OCI-LY1 (cell line): ENCODE measurements around the gene SDK2.

Source experiments
- H2AFZ ChIP-seq: fragments of 200-600 bp; sonication (generic), shearing (Covaris generic); 2 replicates; pipeline ENCODE4 v1.6.0; 2014; ENCODE audit warnings: antibody characterized with exemption, mild to moderate bottlenecking, low read length
- H3F3A ChIP-seq: fragments of 200-600 bp; sonication (generic), shearing (Covaris generic); 2 replicates; pipeline ENCODE4 v1.6.0; 2014; ENCODE audit warnings: mild to moderate bottlenecking, antibody characterized with exemption, low read length, moderate library complexity; ENCODE audit not compliant: insufficient read depth
- H3K27ac ChIP-seq: fragments of 200-600 bp; sonication (generic); 2 replicates; pipeline ENCODE4 v1.5.1; 2014; ENCODE audit warnings: low read length, mixed run types, mild to moderate bottlenecking, low read depth; ENCODE audit not compliant: poor library complexity, severe bottlenecking
- H3K27me3 ChIP-seq: fragments of 200-600 bp; sonication (generic); 2 replicates; pipeline ENCODE4 v1.6.0; 2014; ENCODE audit warnings: antibody characterized with exemption, mild to moderate bottlenecking, low read length, moderate library complexity; ENCODE audit not compliant: insufficient read depth
- H3K36me3 ChIP-seq: fragments of 200-600 bp; sonication (generic); 2 replicates; pipeline ENCODE4 v1.6.1; 2014; ENCODE audit warnings: mild to moderate bottlenecking, antibody characterized with exemption, low read length, moderate library complexity, mixed read lengths; ENCODE audit not compliant: insufficient read depth
- H3K4me1 ChIP-seq: fragments of 200-600 bp; sonication (generic); 2 replicates; pipeline ENCODE4 v1.5.1; 2014; ENCODE audit warnings: mild to moderate bottlenecking, low read length, moderate library complexity; ENCODE audit not compliant: insufficient read depth, severe bottlenecking
- H3K4me2 ChIP-seq: fragments of 200-600 bp; sonication (generic), shearing (Covaris generic); 2 replicates; pipeline ENCODE4 v1.6.1; 2014; ENCODE audit warnings: low read length
- H3K4me3 ChIP-seq: fragments of 200-600 bp; sonication (generic); 2 replicates; pipeline ENCODE4 v1.5.1; 2014; ENCODE audit warnings: low read length, low read depth, mild to moderate bottlenecking, mixed read lengths; ENCODE audit not compliant: poor library complexity, severe bottlenecking
- H3K79me2 ChIP-seq: fragments of 200-600 bp; shearing (Covaris generic); 2 replicates; pipeline ENCODE4 v1.6.1; 2016; ENCODE audit warnings: mixed run types, low read length, mixed read lengths; ENCODE audit not compliant: insufficient read depth
- H3K9ac ChIP-seq: fragments of 200-600 bp; sonication (generic), shearing (Covaris generic); 2 replicates; pipeline ENCODE4 v1.6.1; 2014; ENCODE audit warnings: mild to moderate bottlenecking, low read length, mixed read lengths
- H3K9me2 ChIP-seq: fragments of 200-600 bp; sonication (generic), shearing (Covaris generic); 2 replicates; pipeline ENCODE4 v1.6.1; 2014; ENCODE audit warnings: low read depth, mild to moderate bottlenecking, low read length, mixed read lengths
- H3K9me3 ChIP-seq: fragments of 200-600 bp; shearing (Covaris generic); 2 replicates; pipeline ENCODE4 v1.6.1; 2014; ENCODE audit warnings: low read length, mixed read lengths
- H4K20me1 ChIP-seq: fragments of 200-600 bp; sonication (generic), shearing (Covaris generic); 2 replicates; pipeline ENCODE4 v1.6.0; 2016; ENCODE audit warnings: mild to moderate bottlenecking, low read length; ENCODE audit not compliant: insufficient read depth
- CTCF ChIP-seq: fragments of 200-600 bp; sonication (generic), shearing (Covaris generic); IDR thresholded peaks from 2 replicates; pipeline ENCODE4 v1.5.1; 2017; ENCODE audit warnings: mild to moderate bottlenecking, antibody characterized with exemption, low read length, moderate library complexity, mixed read lengths
- EZH2 ChIP-seq: fragments of 200-600 bp; sonication (generic), shearing (Covaris generic); IDR thresholded peaks from 2 replicates; pipeline ENCODE4 v1.8.0; 2017; ENCODE audit warnings: borderline replicate concordance, mixed run types, mild to moderate bottlenecking, antibody characterized with exemption, low read length, moderate library complexity, mixed read lengths

The SDK2 gene

GRCh38 chr17:73357318-73357717 is 286.9 kb downstream of the SDK2 start:
- Histone ChIP-seq H3K4me2 (no peak overlapping the region), H3F3A (no peaks in the 10 kb centered on the region), H3K27ac (no peak overlapping the region), H3K9me3 (no peaks in the 10 kb centered on the region), H2AFZ (no peak overlapping the region), H3K36me3 (no peaks in the 10 kb centered on the region), H3K79me2 (no peaks in the 10 kb centered on the region), H3K4me3 (no peak overlapping the region), H3K27me3 (0 out of 2 replicates have a peak, but pooled peaks cover 6% of the 10 kb centered on the region), H3K4me1 (no peaks in the 10 kb centered on the region), H3K9ac (no peak overlapping the region), H3K9me2 (no peaks in the 10 kb centered on the region), H4K20me1 (no peaks in the 10 kb centered on the region)
- no peak for TF ChIP-seq EZH2
- no peak for TF ChIP-seq CTCF

- Histone ChIP-seq H3K4me2 (no peak overlapping the region), H3F3A (no peaks in the 10 kb centered on the region), H3K4me1 (no peaks in the 10 kb centered on the region), H3K27ac (no peak overlapping the region), H2AFZ (no peak overlapping the region), H3K79me2 (no peaks in the 10 kb centered on the region), H4K20me1 (no peaks in the 10 kb centered on the region), H3K9ac (no peak overlapping the region), H3K9me2 (no peaks in the 10 kb centered on the region), H3K9me3 (no peaks in the 10 kb centered on the region), H3K4me3 (no peak overlapping the region), H3K27me3 (0 out of 2 replicates have a peak, but pooled peaks cover 3% of the 10 kb centered on the region), H3K36me3 (no peaks in the 10 kb centered on the region)
- TF ChIP-seq CTCF: no peak
These were observed 287.6 kb downstream of the SDK2 start for GRCh38 chr17:73356561-73357170.

- Histone ChIP-seq H2AFZ (no peak overlapping the region), H3K4me2 (no peak overlapping the region), H3K79me2 (no peaks in the 10 kb centered on the region), H3K36me3 (no peaks in the 10 kb centered on the region), H3K9me2 (no peaks in the 10 kb centered on the region), H3K9ac (no peak overlapping the region), H3K4me3 (no peak overlapping the region), H4K20me1 (no peaks in the 10 kb centered on the region), H3K4me1 (no peaks in the 10 kb centered on the region), H3K27me3 (no peaks in the 10 kb centered on the region), H3K27ac (no peak overlapping the region), H3K9me3 (no peaks in the 10 kb centered on the region), H3F3A (no peaks in the 10 kb centered on the region)
- no peak for TF ChIP-seq CTCF
- no peak for TF ChIP-seq EZH2
These were observed 289.6 kb downstream of the SDK2 start for GRCh38 chr17:73354423-73355284.
